ENCODE measurements around the gene APOC4. TPM values are rescaled to one million over a fixed set of nuclear protein-coding genes. Genes with fewer than 3 reads are reported as not detected.
A peak's percentile ranks its signal among the peaks of the same experiment; 100 is the strongest.

Gene APOC4
- total and polyA plus RNA-seq, 8 donors = 0.33 TPM; not detected in 7

GRCh38 chr19:44951179-44952159 is 9.4 kb downstream of the APOC4 start:
- TF ChIP-seq POLR2A (IDR thresholded peaks at IDR 0.05) (no peak), CTCF (IDR thresholded peaks at IDR 0.05) (peak in 5 of 7 experiments; percentile 64 to 97 (median 83))
- Histone ChIP-seq H3K27ac (peak overlapping the region in 3 of 5 donors; percentile 10 to 34 (median 27)), H3K27me3 (no peaks in the 10 kb centered on the region), H3K9me3 (no peaks in the 10 kb centered on the region), H3K36me3 (peaks cover 0 to 17% (median 17%) of the 10 kb centered on the region in 4 donors), H3K4me1 (peaks cover 16 to 38% (median 36%) of the 10 kb centered on the region in 4 donors), H3K4me3 (no peak overlapping the region)
- WGBS, 5 donors = 38 to 56% (median 41%) methylated on average over 13 of the region's 13 CpGs
- DNase-seq = peak; percentile 67 to 90
- intact Hi-C loops (cut with DNase I; ENCODE audit: low total_unique reads) = no loop called here

GRCh38 chr19:44954278-44954648 is 12.2 kb downstream of the APOC4 start:
- intact Hi-C loops (cut with DNase I; ENCODE audit: low total_unique reads) = no loop called here
- Histone ChIP-seq H3K36me3 (peaks cover 0 to 16% (median 15%) of the 10 kb centered on the region in 4 donors), H3K4me1 (peaks cover 29 to 66% (median 58%) of the 10 kb centered on the region in 4 donors), H3K9me3 (no peaks in the 10 kb centered on the region), H3K27me3 (no peaks in the 10 kb centered on the region), H3K27ac (peak overlapping the region; percentile 86 to 96 (median 92)), H3K4me3 (peak overlapping the region; percentile 98 to 100 (median 98))
- no peak for DNase-seq
- TF ChIP-seq EP300 (IDR thresholded peaks at IDR 0.05) (no peak), CTCF (IDR thresholded peaks at IDR 0.05) (no peak)
- 18 to 35% (median 28%) methylated on average over 13 of the region's 13 CpGs for WGBS, 5 donors

- TF ChIP-seq POLR2AphosphoS5 (IDR thresholded peaks at IDR 0.05) (peak; percentile 42 to 92 (median 83)), EP300 (IDR thresholded peaks at IDR 0.05) (peak; percentile 76), CTCF (IDR thresholded peaks at IDR 0.05) (peak in 1 of 7 experiments; percentile 50), POLR2A (IDR thresholded peaks at IDR 0.05) (peak in 2 of 4 donors; percentile 28 to 37)
- Histone ChIP-seq H3K9me3 (no peaks in the 10 kb centered on the region), H3K27ac (peak within 1 kb of the TSS; percentile 86 to 96 (median 92)), H3K4me1 (peaks cover 29 to 72% (median 61%) of the 10 kb centered on the region in 4 donors), H3K4me3 (peak within 1 kb of the TSS; percentile 98 to 100 (median 98)), H3K36me3 (peaks cover 0 to 13% (median 9%) of the 10 kb centered on the region in 4 donors), H3K27me3 (no peaks in the 10 kb centered on the region)
- 0 to 1% (median 0%) methylated on average over 39 to 65 of the region's 65 CpGs for WGBS, 5 donors
- peak; percentile 97 to 99 for DNase-seq
- intact Hi-C loops (cut with DNase I; ENCODE audit: low total_unique reads) = no loop called here
These were observed 12.8 kb downstream of the APOC4 start, which contains the start of gene CLPTM1 for GRCh38 chr19:44954649-44955504. CLPTM1 (plus strand) TSS chr19:44955380; CDS start chr19:44955396, 16 bp downstream.

All from stomach (tissue), 9 donors.